ENCODE data around the gene ARID3A. TPM values are rescaled to one million over a fixed set of nuclear protein-coding genes. Genes with fewer than 3 reads are reported as not detected.

Gene ARID3A
- total and polyA plus RNA-seq, 8 donors, result 20.6 to 35.7 (median 23.6) TPM

DNA sequence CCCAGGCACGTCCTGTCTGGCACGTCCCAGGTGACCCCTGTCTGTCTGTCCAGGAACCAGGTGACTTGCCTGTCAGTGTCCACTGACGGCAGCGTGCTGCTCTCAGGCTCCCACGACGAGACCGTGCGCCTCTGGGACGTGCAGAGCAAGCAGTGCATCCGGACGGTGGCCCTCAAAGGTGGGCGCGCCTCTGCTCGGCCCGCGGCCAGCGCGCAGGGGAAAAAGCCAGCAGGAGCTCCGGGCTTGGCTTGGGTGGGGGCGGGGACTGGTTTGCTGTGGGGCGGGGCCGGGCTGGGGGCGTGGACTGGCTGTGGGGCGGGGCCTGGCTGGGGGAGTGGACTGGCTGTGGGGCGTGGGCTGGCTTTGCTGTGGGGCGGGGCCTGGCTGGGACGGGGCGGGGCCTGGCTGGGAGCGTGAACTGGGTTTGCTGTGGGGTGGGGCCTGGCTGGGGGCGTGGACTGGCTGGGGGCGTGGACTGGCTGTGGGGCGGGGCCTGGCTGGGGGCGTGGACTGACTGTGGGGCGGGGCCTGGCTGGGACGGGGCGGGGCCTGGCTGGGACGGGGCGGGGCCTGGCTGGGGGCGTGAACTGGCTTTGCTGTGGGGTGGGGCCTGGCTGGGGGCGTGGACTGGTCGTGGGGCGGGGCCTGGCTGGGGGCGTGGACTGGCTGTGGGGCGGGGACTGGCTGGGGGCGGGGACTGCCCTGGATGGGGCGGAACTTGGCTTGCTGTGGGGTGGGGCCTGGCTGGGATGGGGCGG, 65.5 kb downstream of the ARID3A start:
- intact Hi-C loops (cut with DNase I), result no loop called here
- Histone ChIP-seq H3K27ac (no peak overlapping the region), H3K4me3 (no peak overlapping the region), H3K9me3 (no peaks in the 10 kb centered on the region), H3K36me3 (peaks cover 0 to 70% of the 10 kb centered on the region in 2 donors), H3K4me1 (peaks cover 0 to 6% of the 10 kb centered on the region in 2 donors), H3K27me3 (peaks cover 9 to 18% of the 10 kb centered on the region in 2 donors)
- DNase-seq (peak in 1 of 4 donors; percentile 86), ATAC-seq (no peak)
- TF ChIP-seq, protein P1, sequence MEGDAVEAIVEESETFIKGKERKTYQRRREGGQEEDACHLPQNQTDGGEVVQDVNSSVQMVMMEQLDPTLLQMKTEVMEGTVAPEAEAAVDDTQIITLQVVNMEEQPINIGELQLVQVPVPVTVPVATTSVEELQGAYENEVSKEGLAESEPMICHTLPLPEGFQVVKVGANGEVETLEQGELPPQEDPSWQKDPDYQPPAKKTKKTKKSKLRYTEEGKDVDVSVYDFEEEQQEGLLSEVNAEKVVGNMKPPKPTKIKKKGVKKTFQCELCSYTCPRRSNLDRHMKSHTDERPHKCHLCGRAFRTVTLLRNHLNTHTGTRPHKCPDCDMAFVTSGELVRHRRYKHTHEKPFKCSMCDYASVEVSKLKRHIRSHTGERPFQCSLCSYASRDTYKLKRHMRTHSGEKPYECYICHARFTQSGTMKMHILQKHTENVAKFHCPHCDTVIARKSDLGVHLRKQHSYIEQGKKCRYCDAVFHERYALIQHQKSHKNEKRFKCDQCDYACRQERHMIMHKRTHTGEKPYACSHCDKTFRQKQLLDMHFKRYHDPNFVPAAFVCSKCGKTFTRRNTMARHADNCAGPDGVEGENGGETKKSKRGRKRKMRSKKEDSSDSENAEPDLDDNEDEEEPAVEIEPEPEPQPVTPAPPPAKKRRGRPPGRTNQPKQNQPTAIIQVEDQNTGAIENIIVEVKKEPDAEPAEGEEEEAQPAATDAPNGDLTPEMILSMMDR (IDR thresholded peaks at IDR 0.05), result no peak

DNA sequence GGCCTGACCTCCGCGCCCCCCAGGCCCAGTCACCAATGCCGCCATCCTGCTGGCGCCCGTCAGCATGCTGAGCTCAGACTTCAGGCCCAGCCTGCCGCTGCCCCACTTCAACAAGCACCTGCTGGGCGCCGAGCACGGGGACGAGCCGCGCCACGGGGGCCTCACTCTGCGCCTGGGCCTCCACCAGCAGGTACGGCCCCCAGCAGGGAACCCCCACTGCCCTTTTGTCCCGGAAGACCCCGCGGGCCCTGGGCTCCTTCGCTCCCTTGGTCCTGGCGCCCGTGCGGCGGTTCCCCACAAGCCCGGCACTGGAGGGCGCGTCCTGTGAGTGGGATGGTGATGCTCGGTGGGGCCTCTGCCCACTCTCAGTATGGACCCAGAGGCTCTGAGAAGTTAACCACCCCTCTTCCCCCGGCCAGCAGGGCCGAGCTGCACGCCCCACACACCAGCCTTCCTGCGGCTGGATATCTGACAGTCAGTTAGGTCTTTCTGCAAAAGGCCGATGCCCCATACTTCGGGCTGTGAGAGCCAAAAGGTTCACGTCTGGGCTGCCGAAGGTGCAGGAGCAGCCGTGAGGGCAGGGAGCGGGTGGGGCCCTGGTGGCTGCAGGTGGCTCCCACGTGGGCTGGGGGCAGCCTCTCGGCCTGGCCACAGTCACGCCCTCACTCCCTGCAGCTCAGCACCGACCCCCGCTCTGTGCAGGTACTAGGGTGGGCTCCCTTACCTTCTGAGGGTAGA, 66.3 kb downstream of the ARID3A start:
- H3K27ac ChIP-seq, result no peak overlapping the region
- intact Hi-C loops (cut with DNase I), result no loop called here
- H3K36me3 ChIP-seq, result peaks cover 0 to 63% of the 10 kb centered on the region in 2 donors
- peaks cover 17 to 25% of the 10 kb centered on the region in 2 donors for H3K27me3 ChIP-seq
- TF ChIP-seq, protein P1 (IDR thresholded peaks at IDR 0.05), result no peak
- DNase-seq (peak in 1 of 4 donors; percentile 79), ATAC-seq (no peak)
- H3K9me3 ChIP-seq, result no peaks in the 10 kb centered on the region
- H3K4me1 ChIP-seq, result peaks cover 0 to 6% of the 10 kb centered on the region in 2 donors
- H3K4me3 ChIP-seq, result no peak overlapping the region

DNA sequence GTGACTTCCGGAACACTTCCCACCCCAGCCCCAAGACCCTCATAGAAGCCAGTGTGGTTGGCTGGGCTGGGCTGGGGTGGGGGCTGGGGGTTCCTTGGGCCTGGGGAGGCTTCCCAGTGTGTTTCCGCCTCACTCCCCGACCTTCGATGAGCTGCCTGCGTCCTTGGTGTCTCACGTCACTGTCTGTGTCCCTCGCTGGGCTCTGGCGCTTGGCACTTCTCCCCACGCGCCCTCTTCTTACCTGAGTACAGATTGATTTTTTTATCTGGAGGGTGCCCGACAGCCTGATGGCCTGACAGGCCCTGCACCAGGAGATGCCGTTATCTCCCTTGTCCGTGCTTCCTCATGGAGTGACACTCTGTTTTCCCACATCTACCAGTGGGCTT, 66.8 kb downstream of the ARID3A start:
- ATAC-seq (no peak), DNase-seq (no peak)
- Histone ChIP-seq H3K9me3 (no peaks in the 10 kb centered on the region), H3K4me3 (no peak overlapping the region), H3K4me1 (peaks cover 0 to 6% of the 10 kb centered on the region in 2 donors), H3K27ac (no peak overlapping the region), H3K27me3 (peaks cover 22 to 31% of the 10 kb centered on the region in 2 donors), H3K36me3 (peaks cover 0 to 58% of the 10 kb centered on the region in 2 donors)
- TF ChIP-seq, protein P1 (IDR thresholded peaks at IDR 0.05), result no peak
- intact Hi-C loops (cut with DNase I), result no loop called here

DNA sequence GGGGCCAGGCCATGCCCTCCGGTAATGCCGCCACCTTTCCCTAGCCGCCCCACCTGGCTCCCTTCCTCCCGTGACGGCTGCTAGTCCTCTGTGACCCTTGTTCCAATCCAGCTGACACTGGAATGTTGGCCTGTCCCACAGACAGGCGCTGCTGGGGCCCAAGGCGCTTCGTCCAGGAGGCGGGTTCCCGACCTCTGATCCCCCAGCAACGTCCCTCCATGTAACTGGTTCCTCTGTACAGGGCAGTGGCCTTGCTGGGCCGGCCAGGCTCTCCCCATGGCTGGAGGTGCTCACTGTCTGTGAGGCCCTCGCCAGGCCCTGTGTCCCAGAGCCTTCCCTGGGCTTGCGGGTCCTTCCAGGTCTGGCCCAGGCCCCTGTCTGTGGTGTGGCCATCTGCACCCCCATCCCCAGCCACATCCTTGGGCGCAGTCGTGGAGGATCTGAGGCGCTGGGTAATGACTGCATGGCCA, 67.6 kb downstream of the ARID3A start:
- Histone ChIP-seq H3K36me3 (peaks cover 0 to 55% of the 10 kb centered on the region in 2 donors), H3K9me3 (no peaks in the 10 kb centered on the region), H3K4me1 (peaks cover 0 to 6% of the 10 kb centered on the region in 2 donors), H3K27ac (no peak overlapping the region), H3K27me3 (peaks cover 30 to 38% of the 10 kb centered on the region in 2 donors), H3K4me3 (no peak overlapping the region)
- intact Hi-C loops (cut with DNase I), result no loop called here
- TF ChIP-seq, protein P1 (IDR thresholded peaks at IDR 0.05), result no peak
- ATAC-seq (no peak), DNase-seq (peak in 1 of 4 donors; percentile 79)

Data from left lung (tissue), 10 donors.